ENCODE results near the gene TBL2. TPM values are rescaled to one million over a fixed set of nuclear protein-coding genes. Genes with fewer than 3 reads are reported as not detected.
"Not testable (repeated sequence)": the region's sequence is repeated elsewhere in the genome, so short reads cannot be mapped to it uniquely, and the experiment has no call there.

Gene TBL2
- polyA plus RNA-seq, 1 donor = 39.0 TPM

- DNase-seq = not testable (repeated sequence)
These were observed 29.3 kb upstream of the TBL2 start for GRCh38 chr7:73607692-73607983.

- DNase-seq = peak; percentile 58
These were observed 28.7 kb upstream of the TBL2 start for GRCh38 chr7:73606801-73607691.

- no peak for DNase-seq
These were observed 27.3 kb upstream of the TBL2 start for GRCh38 chr7:73605601-73606220.

GRCh38 chr7:73602721-73603651, 24.6 kb upstream of the TBL2 start:
- DNase-seq = no peak

- no peak for DNase-seq
These were observed 21.5 kb upstream of the TBL2 start for GRCh38 chr7:73599916-73600315.

- no peak for DNase-seq
These were observed 20.9 kb upstream of the TBL2 start for GRCh38 chr7:73599151-73599882.

GRCh38 chr7:73597978-73598782, 19.8 kb upstream of the TBL2 start:
- no peak for DNase-seq

GRCh38 chr7:73596191-73597065, 18.0 kb upstream of the TBL2 start:
- DNase-seq = no peak

- DNase-seq = no peak
These were observed 17.0 kb upstream of the TBL2 start for GRCh38 chr7:73595358-73595757.

GRCh38 chr7:73593207-73594045, 15.0 kb upstream of the TBL2 start:
- no peak for DNase-seq

GRCh38 chr7:73586911-73587310, 8.5 kb upstream of the TBL2 start:
- no peak for DNase-seq

- no peak for DNase-seq
These were observed 6.8 kb upstream of the TBL2 start for GRCh38 chr7:73585196-73585595.

GRCh38 chr7:73582664-73583202, 4.4 kb upstream of the TBL2 start:
- DNase-seq = no peak

- DNase-seq = not testable (repeated sequence)
These were observed 2.6 kb upstream of the TBL2 start for GRCh38 chr7:73581006-73581405.

GRCh38 chr7:73577627-73578341, 595 bp downstream of the TBL2 start:
- DNase-seq = no peak

GRCh38 chr7:73573791-73574190, 4.6 kb downstream of the TBL2 start:
- DNase-seq = no peak

- DNase-seq = no peak
These were observed 5.1 kb downstream of the TBL2 start for GRCh38 chr7:73573276-73573675.

- DNase-seq = no peak
These were observed 5.6 kb downstream of the TBL2 start for GRCh38 chr7:73572767-73573186.

Data from left kidney (tissue), 2 donors.